GM18909 (cell line): ENCODE measurements around the gene CBLB.
"Not testable (repeated sequence)": the region's sequence is repeated elsewhere in the genome, so short reads cannot be mapped to it uniquely, and the experiment has no call there.

Source experiments
- ATAC-seq: cut with Tn5 transposase; IDR thresholded peaks from one replicate; pipeline ENCODE4 v1.9.1; 2021; ENCODE audit warnings: mild to moderate bottlenecking; ENCODE audit not compliant: unreplicated experiment, poor library complexity

The CBLB gene

DNA sequence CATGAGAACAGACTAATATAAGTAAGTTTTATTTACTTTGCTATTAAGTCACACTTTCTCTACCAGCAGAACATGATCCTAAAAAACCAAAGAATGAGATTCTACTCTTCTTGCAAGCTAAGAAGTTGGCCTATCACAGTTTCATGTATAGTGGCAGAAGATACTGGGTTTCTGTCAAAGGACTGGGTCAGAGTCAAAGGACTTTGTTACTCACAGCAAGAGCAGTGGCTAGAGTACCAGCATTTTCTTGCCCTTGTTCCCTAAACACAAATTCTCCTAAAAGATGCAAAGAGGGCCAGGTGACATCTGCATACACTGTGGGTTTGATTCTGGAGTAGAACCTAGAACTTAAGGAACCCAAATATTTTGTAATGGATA, 105.2 kb downstream of the CBLB start:
- ATAC-seq = no peak

DNA sequence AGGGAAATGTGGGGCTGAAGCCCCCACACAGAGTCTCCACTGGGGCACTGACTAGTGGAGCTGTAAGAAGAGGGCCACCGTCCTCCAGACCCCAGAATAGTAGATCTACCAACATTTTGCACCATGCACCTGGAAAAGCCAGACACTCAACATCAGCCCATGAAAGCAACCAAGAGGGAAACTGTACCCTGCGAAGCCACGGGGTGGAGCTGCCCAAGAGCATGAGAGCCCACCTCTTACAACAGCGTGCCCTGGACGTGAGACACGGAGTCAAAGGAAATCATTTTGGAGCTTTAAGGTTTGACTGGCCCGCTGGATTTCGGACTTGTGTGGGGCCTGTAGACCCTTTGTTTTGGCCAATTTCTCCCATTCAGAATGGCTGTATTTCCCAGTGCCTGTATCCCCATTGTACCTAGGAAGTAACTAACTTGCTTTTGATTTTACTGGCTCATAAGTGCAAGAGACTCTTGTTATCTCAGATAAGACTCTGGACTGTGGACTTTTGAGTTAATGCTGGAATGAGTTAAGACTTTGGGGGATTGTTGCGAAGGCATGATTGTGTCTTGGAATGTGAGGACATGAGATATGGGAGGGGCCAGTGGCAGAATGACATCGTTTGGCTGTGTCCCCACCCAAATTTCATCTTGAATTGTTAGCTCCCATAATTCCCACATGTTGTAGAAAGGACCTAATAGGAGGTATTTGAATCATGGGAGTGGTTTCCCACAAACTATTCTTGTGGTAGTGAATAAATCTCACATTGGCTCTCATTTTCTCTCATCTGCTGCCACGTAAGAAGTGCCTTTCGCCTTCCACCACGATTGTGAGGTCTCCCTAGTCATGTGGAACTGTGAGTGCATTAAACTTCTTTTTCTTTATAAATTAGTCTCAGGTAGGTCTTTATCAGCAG, 105.8 kb downstream of the CBLB start:
- ATAC-seq = no peak

DNA sequence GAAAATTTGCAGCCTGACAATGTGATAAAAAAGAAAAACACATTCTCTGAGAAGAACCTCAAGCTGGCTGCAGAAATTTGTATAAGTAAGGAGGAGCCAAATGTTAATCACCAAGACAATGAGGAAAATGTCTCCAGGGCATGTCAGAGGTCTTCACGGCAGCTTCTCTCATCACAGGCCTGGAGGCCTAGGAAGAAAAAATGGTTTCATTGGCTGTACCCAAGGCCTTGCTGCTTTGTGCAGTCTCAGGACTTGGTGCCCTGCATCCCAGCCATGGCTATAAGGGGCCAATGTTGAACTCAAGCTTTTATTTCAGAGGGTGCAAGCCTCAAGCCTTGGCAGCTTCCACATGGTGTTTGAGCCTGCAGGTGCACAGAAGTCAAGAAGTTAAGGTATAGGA, 106.6 kb downstream of the CBLB start:
- ATAC-seq = not testable (repeated sequence)

DNA sequence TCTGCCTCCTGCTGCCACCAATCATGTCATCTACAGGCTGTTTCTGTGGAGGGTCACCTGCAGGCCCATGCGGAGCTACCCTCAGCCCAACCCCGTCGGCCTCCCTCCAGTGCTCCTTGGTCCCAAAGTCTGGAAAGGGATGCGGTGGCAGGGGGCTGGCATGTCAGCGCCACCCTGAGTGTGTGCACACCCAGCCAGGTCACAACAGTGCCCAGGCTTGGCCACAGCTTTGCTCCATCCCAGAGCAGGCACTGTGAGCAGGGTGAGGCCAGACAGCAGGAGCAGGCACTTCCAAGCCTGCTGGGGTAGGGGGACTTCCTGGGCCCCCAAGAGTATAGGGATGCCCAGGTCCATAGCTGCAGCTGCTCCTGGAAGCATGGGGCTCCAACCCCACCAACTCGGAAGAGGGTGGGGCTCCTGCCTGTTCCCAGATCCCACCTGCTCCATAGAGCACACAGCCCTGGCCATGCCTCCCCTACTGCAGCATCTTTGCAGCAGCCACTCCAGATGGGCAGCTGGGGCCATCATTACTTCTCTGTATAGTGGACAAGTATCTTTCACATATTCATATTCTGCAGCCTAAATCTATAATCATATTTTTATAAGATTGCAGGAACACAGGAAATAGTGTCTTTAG, 109.3 kb downstream of the CBLB start:
- no peak for ATAC-seq

DNA sequence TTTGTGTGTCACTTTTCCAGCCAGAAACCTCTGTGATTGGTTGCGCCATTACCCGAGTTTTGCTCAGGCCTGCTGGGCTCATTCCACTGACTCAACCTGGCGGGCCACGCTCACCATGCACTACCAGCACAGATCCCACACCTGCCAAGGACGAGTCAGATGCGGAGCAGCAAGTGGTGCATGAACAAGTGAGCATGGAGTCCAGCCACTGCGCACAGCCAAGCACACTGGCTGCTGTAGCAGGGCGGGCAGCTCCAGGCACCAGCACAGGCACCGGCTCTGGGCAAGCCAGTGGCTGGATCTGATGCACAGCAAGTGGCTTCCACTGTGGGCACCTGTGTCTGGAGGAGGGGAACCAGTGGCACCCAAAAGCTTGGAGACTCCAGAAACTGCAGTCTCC, 110.4 kb downstream of the CBLB start:
- ATAC-seq = no peak

DNA sequence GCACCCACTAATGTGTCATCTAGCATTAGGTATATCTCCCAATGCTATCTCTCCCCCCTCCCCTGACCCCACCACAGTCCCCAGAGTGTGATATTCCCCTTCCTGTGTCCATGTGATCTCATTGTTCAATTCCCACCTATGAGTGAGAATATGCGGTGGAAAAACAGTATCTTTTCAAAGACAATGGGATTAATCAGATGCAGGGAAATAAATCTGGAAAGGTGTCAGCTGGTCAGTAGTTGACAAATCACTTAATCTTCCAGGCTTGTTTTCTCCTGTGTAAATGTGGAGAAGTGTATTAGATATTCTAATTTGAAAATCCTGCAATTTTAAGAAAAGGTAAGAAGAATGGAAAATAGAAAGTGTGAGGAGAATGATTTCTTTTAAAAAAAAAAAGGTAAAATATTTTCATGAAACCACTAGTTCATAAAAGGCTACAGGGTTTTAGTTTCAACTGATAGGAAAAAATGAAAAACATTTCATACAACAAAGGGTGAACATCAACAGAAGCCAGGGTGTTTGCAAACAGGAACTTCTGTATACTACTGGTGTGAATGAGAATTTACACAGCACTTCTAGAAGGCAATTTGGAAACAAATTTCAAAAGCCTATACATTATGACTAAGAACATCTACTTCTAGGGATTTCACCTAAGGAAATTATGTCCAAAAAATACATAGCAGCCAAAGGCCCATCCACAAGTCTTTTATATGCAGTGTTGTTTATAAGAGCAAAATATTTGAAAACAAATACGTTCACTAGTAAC, 113.5 kb downstream of the CBLB start:
- ATAC-seq = no peak

DNA sequence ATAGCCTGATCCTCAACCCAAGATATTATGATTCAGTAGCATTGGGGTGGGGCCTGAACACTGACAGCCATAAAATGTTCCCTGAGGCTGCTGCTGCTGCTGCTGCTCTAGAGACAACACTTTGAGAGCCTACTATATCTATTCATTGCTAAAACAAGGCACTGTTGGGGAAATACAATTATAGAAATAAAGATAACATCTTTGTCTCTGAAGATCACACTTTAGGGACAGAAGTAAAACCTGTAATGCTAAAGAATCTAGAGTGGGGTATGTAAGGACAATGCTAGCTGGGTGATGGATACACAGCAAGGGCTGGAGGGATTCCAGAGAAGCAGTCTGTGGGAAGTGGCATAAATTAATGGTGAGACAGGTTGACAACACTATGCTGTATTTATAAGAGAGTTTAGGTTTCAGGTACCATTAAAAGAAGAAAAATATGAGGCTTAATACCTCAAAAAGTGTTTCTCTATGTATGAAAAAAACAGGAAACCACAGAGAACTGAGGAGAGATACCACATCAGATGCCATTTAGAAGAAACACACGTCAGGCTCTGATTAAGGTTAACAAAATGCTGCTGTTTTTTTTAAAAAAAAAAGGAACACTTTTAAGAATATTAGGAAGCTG, 115.9 kb downstream of the CBLB start:
- ATAC-seq = peak; percentile 61

DNA sequence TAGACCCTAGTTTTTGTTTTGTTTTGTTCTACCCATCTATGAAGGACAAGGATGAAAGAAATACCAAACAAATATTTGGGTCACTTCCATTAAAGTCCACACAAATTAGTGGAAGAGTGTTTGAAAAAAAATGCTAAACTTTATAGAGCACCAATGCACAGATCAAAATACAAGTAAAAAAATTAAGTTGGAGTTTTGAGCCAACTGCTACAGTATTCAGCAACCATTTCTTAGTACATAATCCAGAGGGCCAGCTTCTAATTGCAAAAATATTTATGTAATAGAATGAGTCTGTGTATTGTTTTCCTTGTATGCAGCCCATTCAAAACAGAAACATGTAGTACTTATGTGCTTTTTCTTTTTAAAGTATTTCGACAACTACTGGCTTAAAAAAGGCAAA, 121.1 kb downstream of the CBLB start:
- ATAC-seq = no peak

DNA sequence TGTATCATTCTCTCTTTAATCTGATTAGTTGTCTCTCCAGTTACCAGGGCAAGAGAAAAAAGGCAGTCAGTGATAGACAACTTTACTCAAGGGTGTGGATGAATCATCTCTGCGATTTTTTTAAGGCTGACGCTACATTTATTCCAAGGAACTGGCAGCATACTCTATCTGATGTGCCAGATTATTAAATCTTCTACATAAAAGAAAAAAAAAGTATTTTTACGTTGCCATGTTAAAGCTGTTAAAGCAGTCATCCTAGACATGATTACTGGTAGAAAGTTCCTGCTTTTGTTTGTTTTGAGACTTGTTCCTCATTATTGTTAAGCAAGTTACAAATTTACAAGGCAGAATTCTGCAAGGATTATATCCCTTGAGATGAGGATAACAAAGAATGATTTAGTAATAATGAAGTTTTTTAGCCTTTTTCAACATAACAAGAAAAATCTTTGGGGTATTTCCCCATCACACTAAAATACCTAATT, 121.7 kb downstream of the CBLB start:
- peak; percentile 15 for ATAC-seq

DNA sequence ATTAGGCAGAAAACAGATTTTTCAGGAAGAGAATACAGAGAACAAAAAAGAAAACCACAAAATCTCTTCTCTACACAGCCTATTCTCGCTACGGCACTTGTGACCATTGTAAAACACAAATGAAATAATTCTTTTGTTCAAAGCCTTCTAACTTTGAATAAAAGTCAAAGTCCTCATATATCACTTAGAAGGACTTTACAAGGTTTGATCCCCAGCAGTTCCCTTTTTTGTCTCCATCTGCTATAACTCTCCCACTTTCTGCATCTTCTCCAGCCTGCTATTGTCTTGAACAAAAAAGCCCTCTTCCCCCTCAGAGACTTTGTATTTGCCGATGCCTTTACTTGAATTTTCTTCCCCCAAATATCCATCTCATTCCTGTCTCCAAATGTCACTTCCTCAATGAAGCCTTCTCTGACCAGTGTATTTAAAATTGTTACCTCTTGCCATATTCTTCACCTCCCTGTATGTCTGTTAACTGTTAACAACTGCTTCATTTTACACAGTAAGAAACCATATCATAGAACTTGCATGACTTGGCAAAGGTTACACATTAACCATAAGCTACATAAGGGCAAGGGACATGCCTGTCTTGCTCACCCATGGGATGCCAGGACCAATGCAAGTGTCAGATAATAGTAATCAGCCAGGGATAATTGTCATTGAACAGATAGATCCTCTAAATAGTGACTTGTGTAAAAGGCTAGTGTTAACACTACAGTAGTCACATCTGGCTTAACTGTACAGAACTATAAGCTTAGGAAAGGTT, 122.4 kb downstream of the CBLB start:
- peak; percentile 95 for ATAC-seq

DNA sequence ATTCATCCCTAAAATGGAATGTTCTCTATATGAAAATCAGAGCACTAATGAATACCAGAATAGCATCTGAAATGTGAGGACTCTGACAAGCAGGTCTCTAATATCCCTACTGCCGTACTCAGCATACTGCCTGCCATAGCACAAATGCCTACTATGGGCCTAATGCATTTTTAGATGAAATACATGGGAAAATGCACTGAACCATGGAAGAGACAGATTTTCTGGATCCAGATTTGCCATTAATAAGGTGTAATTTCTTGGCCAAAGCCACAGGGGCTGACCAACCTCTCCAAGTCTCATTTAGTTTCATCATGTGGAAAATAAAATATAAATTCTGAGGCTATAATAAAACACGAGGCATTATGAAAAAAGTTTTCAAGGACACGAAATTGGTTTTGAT, 123.8 kb downstream of the CBLB start:
- ATAC-seq = no peak

DNA sequence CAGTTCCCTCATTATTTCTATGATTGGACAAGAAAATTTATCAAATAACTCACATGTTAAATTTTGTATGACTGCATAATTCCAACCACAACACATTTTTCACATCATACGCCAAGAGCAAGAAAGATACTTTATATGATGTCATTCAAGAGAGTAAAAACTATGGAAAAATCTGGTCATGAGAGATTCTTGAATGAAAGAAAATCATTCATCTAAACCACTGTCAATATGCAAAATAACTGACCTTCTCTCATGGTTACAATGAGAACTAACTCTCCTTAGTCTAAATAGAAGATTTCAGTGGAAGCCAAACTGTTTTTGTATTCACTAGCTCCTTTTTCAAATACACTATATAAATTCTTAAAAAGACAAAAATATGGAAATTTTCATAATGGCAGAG, 124.6 kb downstream of the CBLB start:
- no peak for ATAC-seq

DNA sequence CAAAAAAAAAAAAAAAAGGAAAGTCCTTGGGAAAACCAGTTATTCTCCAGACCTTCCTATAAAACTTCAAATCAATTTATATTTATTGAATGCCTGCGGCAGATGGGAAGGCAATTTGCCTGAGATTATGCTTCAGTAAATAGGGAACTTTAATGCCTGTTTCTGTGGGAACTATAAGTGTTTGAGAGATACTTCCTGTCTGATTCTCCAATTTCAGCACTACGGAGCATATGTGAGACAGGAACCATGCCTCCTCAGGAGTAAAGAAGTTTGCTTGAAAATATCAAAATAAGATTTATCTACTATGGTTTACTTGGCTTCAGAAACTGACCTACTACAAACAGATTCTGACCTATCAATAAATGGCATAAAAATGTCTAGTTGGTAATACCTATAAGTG, 135.5 kb downstream of the CBLB start:
- no peak for ATAC-seq

DNA sequence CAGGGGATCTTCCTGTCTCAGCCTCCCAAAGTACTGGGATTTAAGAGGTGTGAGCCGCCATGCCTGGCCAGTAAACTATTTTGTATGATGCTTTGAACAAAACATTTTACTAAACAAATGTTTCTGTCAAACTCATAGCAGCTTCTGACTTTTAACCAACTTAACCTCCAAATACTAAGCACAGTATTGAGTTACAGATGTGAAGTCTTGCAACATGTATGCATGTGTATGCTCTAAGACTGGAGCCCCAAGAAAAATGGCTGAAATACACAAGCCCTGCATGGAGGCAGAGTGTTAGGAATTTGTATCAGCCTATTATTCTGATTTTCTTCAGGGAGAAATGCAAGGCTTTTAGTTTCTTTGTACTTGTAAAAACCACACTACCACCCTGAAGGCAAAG, 137.1 kb downstream of the CBLB start:
- ATAC-seq = no peak

DNA sequence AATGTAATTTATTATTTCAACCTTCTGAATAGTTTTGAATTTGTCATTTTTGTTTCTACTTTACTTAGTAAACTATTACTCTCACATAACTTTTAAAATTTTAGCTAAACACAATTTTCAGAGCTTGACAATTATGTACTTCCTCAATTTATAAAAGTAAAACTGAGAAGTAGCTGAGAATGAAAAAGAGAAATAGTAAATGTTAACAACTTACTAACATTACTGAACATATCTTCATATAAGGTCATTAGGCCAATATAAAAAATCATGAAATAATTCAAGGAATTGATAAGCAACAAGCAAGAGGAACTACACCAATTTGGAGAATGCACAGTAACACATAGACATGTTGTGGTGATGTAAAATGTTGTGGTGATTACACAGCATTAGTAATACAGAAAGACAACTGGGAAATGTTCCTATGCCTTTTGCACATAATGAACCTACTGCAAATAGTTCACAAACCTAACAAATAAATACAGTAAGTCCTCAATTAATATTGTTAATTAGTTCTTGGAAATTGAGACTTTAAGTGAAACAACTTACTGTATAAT, 137.9 kb downstream of the CBLB start:
- ATAC-seq = no peak

DNA sequence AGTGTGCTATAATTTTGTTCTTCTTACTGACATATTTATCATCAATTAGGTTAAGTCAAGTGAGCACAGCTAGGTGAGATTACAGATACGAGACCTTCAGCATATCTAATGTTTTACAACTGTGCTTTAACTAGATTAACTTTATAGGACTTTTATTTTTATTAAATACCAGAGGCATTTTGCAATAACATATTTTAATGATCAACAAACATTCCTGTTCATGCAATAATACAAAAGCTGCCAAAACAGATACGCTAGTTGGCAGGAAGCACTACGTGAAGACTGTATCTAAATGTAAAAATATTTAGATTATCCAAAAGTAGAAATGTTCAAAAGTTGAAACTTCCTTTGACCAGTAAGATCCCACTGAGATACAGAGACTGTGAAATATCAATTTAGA, 139.1 kb downstream of the CBLB start:
- no peak for ATAC-seq

DNA sequence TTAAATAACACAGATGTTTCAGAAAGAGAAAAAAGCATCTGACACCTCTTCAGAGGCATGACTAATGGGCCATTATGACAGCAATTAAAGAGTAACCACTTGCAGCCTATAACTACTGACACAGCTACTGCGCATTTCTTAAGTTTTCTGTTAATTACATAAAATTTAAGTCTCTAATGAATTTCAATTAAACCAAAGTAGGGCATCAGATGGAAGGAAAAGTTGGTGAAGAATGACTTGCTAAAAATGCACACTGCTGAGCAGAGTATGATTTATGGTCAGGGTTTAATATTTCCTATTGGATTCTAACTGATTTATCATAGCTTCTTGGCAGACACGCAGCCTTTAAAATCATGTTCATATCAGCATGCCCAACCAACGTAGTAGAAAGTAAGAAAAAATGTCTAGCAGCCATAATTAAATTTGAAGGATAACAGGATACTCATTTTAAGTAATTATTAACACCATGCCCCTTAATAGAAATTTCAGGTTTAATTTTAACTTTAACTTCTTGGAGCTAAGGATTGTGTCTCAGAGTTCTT, 140.0 kb downstream of the CBLB start:
- no peak for ATAC-seq

DNA sequence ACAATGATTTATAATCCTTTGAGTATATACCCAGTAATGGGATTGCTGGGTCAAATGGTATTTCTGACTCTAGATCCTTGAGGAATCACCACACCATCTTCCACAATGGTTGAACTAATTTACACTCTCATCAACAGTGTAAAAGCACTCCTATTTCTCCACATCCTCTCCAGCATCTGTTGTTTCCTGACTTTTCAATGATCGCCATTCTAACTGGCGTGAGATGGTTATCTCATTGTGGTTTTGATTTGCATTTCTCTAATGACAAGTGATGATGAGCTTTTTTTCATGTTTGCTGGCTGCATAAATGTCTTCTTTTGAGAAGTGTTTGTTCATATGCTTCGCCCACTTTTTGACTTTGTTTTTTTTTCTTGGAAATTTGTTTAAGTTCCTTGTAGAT, 141.8 kb downstream of the CBLB start:
- not testable (repeated sequence) for ATAC-seq

DNA sequence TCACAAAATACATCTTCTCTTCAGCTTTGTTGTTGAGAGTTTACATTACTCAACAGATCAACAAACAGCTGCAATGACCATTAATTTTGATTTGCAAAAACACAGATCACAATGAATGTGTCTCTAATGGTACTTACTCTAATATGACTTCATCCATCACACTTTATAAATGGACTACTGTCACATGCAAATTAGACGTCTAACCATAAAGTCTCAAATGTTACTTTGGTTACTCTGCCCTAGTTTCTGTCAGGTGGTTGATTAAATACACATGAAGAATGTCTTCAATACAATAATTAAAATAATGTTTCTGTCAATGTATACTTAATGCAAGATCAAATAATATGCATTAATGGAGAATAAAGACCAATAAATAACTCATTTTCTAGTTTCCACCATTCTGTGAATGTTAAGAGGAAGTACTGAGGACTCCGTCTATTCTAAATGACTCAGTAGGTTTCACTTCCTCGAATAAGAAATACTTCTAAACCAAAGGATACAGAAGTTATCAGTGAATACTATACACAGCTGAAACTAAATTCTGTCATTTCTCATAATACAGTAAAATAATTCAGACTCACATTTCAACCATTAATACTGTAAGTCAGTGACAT, 145.8 kb downstream of the CBLB start:
- ATAC-seq = peak; percentile 100
